ENCODE measurements around the gene MAP2K3. TPM values are rescaled to one million over a fixed set of nuclear protein-coding genes. Genes with fewer than 3 reads are reported as not detected.

The MAP2K3 gene
- total RNA-seq, 1 experiment from 2014 or later, result 98.1 TPM

DNA sequence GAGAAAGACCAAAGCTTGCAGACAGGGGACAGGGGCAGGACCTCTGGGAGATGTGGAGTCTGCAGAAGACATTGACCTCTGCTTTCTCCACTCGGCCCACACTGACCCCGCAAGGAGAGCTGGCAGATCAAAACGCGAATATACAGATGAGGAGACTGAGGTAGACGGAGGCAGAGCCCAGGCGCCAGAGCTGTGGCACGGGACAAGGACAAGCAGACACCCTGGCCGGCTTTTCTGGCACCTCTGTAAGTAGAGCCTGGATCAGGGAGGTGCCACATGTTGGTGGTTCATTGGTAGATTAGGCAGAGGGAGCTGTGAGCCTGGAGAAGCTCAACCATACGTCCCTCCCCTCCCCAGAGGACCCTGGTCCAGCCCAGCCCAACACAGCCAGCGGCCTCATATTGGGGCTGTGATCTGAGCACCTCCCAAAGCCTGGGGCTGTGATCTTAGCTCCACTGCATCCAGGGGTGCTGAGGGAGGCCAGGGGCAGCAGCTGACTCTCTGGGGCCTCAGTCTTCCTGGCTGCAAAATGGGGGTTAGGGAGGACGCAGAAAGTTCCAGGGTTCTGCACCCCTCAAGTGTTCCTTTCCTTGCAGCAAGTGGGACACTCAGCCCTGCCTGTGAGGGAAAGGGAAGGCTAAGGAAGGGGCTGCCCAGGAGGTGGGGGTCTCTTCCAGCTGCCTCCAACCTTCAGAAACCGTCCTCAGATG lies 35.3 kb upstream of the MAP2K3 start:
- Histone ChIP-seq H3K79me2 (ENCODE audit: low read depth) (no peaks in the 10 kb centered on the region), H3K36me3 (ENCODE audit: low read depth) (no peaks in the 10 kb centered on the region), H3K4me3 (no peak overlapping the region), H3K9me2 (ENCODE audit: insufficient read depth) (no peaks in the 10 kb centered on the region), H3K4me2 (no peak overlapping the region), H3K27me3 (ENCODE audit: insufficient read depth, low read depth) (0 out of 2 replicates have a peak, but pooled peaks cover 4% of the 10 kb centered on the region), H3K27ac (no peak overlapping the region), H3K4me1 (replicated peaks; ENCODE audit: insufficient read depth) (peaks cover 9% of the 10 kb centered on the region), H3F3A (ENCODE audit: insufficient read depth, low read depth) (no peaks in the 10 kb centered on the region), H4K20me1 (ENCODE audit: insufficient read depth) (no peaks in the 10 kb centered on the region), H2AFZ (no peak overlapping the region), H3K9me3 (ENCODE audit: insufficient read depth, low read depth) (no peaks in the 10 kb centered on the region)
- BruUV-seq (replicated peaks), result no TSS peak
- intact Hi-C loops (cut with micrococcal nuclease; ENCODE audit: unreplicated experiment), result no loop called here
- DNase-seq, result no peak
- no peak for TF ChIP-seq EZH2 (IDR thresholded peaks at IDR 0.05; ENCODE audit: low read depth)
- TF ChIP-seq, protein P1, sequence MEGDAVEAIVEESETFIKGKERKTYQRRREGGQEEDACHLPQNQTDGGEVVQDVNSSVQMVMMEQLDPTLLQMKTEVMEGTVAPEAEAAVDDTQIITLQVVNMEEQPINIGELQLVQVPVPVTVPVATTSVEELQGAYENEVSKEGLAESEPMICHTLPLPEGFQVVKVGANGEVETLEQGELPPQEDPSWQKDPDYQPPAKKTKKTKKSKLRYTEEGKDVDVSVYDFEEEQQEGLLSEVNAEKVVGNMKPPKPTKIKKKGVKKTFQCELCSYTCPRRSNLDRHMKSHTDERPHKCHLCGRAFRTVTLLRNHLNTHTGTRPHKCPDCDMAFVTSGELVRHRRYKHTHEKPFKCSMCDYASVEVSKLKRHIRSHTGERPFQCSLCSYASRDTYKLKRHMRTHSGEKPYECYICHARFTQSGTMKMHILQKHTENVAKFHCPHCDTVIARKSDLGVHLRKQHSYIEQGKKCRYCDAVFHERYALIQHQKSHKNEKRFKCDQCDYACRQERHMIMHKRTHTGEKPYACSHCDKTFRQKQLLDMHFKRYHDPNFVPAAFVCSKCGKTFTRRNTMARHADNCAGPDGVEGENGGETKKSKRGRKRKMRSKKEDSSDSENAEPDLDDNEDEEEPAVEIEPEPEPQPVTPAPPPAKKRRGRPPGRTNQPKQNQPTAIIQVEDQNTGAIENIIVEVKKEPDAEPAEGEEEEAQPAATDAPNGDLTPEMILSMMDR (conservative IDR thresholded peaks at IDR 0.05), result no peak
- POLR2A ChIA-PET (ENCODE audit: unreplicated experiment), result interaction anchor here (0.6 kb wide), 1 partner anchor 53 kb away, joined by 3 read pairs; no protein-coding TSS in a partner anchor
- CTCF ChIA-PET, result interaction anchor here (0.7 kb wide), 1 partner anchor 485 kb away, joined by 3 read pairs; no protein-coding TSS in a partner anchor

DNA sequence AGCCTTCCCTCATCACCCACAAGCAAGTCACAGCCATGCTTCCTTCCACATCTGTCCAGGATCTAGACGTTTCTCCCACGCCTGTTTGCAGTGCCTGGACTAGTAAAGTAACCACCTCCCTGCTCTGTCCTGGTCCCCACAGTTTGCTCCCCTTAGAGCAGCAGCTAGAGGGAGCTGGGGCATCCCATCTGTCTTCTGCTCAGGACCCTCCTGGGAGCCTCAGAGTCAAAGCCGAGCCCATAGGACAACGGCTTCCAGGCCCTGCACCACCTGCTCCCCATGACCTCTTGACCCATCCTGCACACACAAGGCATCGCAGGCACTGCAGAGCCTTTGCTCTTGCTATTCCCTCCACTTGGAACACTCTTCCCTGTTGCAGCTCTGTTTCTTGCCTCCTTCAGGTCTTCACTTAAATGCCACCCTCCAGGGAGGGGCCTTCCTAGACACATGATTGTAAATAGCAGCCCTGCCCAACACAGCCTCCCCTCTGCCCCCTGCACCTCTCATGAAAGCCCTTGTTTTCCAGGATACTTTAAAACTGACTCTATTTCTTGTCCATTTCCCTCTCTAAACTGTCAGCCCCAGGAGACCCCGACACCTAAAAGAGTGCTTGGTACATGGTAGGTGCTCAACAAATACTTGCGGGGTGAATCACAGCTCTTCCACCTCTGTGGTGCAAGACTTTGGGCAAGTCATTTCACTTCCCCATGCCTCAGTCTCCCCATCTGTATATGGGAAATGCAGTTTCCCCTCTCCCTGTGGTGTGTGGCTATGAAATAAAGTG lies 34.4 kb upstream of the MAP2K3 start:
- no TSS peak for BruUV-seq (replicated peaks)
- no peak overlapping the region for H3K27ac ChIP-seq
- no peaks in the 10 kb centered on the region for H4K20me1 ChIP-seq (ENCODE audit: insufficient read depth)
- H2AFZ ChIP-seq, result no peak overlapping the region
- CTCF ChIA-PET, result no interaction called here
- no peaks in the 10 kb centered on the region for H3K36me3 ChIP-seq (ENCODE audit: low read depth)
- no peaks in the 10 kb centered on the region for H3K79me2 ChIP-seq (ENCODE audit: low read depth)
- no peak overlapping the region for H3K4me3 ChIP-seq
- intact Hi-C loops (cut with micrococcal nuclease; ENCODE audit: unreplicated experiment), result loop anchor here (5.0 kb wide), 1 partner anchor 37 kb away; no protein-coding TSS in a partner anchor
- peaks cover 12% of the 10 kb centered on the region for H3K4me1 ChIP-seq (replicated peaks; ENCODE audit: insufficient read depth)
- no peaks in the 10 kb centered on the region for H3K9me2 ChIP-seq (ENCODE audit: insufficient read depth)
- DNase-seq, result no peak
- no peak overlapping the region for H3K4me2 ChIP-seq
- POLR2A ChIA-PET (ENCODE audit: unreplicated experiment), result interaction anchor here (0.6 kb wide), 1 partner anchor 54 kb away, joined by 3 read pairs; no protein-coding TSS in a partner anchor
- H3F3A ChIP-seq (ENCODE audit: insufficient read depth, low read depth), result no peaks in the 10 kb centered on the region
- H3K27me3 ChIP-seq (ENCODE audit: insufficient read depth, low read depth), result 0 out of 2 replicates have a peak, but pooled peaks cover 4% of the 10 kb centered on the region
- TF ChIP-seq, protein P1 (conservative IDR thresholded peaks at IDR 0.05), result no peak
- TF ChIP-seq EZH2 (IDR thresholded peaks at IDR 0.05; ENCODE audit: low read depth), result no peak
- no peaks in the 10 kb centered on the region for H3K9me3 ChIP-seq (ENCODE audit: insufficient read depth, low read depth)

DNA sequence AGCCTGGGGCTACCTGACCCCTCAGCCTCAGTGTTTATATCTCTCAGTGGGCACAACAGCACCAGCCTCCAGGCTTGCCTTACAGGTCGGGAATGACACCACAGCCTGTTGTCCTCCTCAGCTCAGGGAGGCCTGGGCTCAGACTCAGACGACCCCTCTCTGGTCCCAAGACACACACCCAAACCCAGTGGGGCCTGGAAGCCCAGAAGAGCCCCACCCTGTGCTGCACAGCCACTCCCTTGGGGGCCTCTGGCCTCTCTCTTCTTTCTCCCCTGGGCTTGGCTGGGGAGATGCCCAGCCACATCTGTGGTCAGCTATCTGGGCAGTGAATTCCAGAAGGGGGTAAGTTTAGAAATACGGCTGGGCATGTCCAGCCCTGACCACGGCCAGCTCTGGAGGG lies 33.7 kb upstream of the MAP2K3 start:
- no peak overlapping the region for H3K4me3 ChIP-seq
- H3K27me3 ChIP-seq (ENCODE audit: insufficient read depth, low read depth), result 0 out of 2 replicates have a peak, but pooled peaks cover 4% of the 10 kb centered on the region
- no peaks in the 10 kb centered on the region for H3K9me3 ChIP-seq (ENCODE audit: insufficient read depth, low read depth)
- CTCF ChIA-PET, result no interaction called here
- intact Hi-C loops (cut with micrococcal nuclease; ENCODE audit: unreplicated experiment), result loop anchor here (5.0 kb wide), 1 partner anchor 36 kb away; no protein-coding TSS in a partner anchor
- no TSS peak for BruUV-seq (replicated peaks)
- no peak overlapping the region for H3K27ac ChIP-seq
- POLR2A ChIA-PET (ENCODE audit: unreplicated experiment), result no interaction called here
- TF ChIP-seq EZH2 (IDR thresholded peaks at IDR 0.05; ENCODE audit: low read depth), result no peak
- TF ChIP-seq, protein P1 (conservative IDR thresholded peaks at IDR 0.05), result no peak
- H3K36me3 ChIP-seq (ENCODE audit: low read depth), result no peaks in the 10 kb centered on the region
- no peak overlapping the region for H2AFZ ChIP-seq
- H3K79me2 ChIP-seq (ENCODE audit: low read depth), result no peaks in the 10 kb centered on the region
- no peak overlapping the region for H3K4me2 ChIP-seq
- peaks cover 12% of the 10 kb centered on the region for H3K4me1 ChIP-seq (replicated peaks; ENCODE audit: insufficient read depth)
- H3K9me2 ChIP-seq (ENCODE audit: insufficient read depth), result no peaks in the 10 kb centered on the region
- no peak for DNase-seq
- H3F3A ChIP-seq (ENCODE audit: insufficient read depth, low read depth), result no peaks in the 10 kb centered on the region
- H4K20me1 ChIP-seq (ENCODE audit: insufficient read depth), result no peaks in the 10 kb centered on the region

Measured in PC-9 (cell line).